ENCODE measurements around the gene KRTAP2-2.
"Not testable (repeated sequence)": the region's sequence is repeated elsewhere in the genome, so short reads cannot be mapped to it uniquely, and the experiment has no call there.

The KRTAP2-2 gene

DNA sequence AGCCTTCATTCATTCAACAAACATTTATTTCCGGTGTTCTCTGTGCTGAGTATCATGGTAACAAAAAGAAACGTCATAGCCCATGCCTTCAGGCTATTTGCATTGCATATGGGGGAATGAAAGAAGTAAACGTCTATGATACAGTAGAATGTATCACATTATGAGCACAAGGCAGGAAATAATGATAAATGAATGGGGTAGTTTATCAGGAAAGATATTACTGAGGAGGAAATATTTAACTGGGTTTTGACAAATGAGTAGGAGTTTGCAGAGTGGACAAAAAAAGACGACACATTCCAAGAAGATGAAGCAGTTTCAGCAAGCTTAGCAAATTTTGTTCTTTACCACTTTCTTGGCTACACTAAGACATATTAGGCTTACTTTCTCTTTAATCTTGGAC is 27.6 kb upstream of the KRTAP2-2 start:
- H3K27ac ChIP-seq: no peak overlapping the region
- TF ChIP-seq, protein P1, sequence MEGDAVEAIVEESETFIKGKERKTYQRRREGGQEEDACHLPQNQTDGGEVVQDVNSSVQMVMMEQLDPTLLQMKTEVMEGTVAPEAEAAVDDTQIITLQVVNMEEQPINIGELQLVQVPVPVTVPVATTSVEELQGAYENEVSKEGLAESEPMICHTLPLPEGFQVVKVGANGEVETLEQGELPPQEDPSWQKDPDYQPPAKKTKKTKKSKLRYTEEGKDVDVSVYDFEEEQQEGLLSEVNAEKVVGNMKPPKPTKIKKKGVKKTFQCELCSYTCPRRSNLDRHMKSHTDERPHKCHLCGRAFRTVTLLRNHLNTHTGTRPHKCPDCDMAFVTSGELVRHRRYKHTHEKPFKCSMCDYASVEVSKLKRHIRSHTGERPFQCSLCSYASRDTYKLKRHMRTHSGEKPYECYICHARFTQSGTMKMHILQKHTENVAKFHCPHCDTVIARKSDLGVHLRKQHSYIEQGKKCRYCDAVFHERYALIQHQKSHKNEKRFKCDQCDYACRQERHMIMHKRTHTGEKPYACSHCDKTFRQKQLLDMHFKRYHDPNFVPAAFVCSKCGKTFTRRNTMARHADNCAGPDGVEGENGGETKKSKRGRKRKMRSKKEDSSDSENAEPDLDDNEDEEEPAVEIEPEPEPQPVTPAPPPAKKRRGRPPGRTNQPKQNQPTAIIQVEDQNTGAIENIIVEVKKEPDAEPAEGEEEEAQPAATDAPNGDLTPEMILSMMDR (conservative IDR thresholded peaks at IDR 0.05): no peak

DNA sequence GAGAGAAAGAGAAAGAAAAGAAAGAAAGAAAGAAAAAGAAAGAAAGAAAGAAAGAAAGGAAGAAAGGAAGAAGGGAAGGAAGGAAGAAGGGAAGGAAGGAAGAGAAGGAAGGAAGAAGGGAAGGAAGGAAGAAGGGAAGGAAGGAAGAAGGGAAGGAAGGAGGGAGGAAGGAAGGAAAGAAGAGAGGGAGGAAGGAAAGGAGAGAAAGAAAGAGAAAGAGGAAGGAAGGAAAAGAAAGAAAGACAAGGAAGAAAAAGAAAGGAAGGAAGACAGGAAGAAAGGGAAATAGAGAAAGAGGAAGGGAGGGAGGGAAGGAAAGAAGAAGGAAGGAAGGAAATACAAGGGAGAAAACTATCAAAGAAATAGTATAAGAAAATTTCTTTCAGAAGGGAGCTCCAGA is 21.8 kb upstream of the KRTAP2-2 start:
- no peak overlapping the region for H3K27ac ChIP-seq
- TF ChIP-seq, protein P1 (conservative IDR thresholded peaks at IDR 0.05): no peak

DNA sequence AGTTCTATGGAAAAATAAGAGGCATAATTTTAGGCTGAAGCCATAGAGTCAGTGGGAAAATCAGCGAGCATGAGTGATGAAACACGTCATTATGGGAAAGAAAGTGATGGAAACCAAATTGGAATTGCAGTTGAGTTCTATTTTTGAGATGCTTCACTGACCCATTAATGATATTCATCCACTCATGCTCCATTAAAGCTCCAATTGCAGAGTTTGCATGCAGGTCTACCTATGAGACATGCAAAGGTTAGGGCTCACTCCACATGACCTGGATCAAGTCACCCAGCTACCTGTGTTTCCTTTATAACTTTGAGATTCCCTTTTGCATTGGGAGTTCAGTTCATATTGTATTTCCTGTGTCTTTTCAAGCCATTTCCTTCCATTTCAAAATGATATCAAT is 18.6 kb upstream of the KRTAP2-2 start:
- H3K27ac ChIP-seq: no peak overlapping the region
- TF ChIP-seq, protein P1 (conservative IDR thresholded peaks at IDR 0.05): no peak

DNA sequence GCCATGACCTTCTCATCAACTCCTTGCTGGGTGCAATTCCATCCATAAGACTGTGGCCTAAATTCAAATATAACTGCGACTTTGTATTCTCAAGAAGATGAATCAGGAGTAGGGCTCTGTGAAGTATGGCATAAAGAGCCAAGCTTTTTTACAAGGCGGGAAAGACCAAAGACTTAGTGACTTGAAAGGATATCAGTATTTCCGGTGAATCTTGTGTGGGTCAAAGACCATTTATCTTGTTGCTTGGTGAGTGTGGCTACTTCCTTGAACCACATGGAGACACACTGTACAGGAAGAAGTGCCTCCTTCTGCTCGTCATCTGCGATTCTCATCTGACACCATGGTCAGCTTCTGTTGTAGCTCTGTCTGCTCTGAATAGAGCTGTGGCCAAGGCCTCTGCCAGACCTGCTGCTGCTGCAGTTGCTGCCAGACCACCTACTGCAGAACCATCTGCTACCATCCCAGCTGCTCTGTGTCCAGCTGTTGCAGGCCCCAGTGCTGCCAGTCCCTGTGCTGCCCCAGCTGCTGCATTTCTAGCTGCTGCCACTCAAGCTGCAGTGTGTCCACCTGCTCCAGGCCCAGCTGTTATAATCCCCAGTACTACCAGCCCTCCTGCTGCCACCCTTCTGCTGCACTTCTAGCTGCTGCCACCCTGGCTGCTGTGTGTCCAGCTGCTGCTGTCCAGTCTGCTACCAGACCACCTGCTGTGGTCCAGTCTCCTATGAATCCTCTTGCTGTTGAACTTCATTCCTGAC is 16.8 kb upstream of the KRTAP2-2 start:
- no peak overlapping the region for H3K27ac ChIP-seq
- TF ChIP-seq, protein P1 (conservative IDR thresholded peaks at IDR 0.05): no peak

DNA sequence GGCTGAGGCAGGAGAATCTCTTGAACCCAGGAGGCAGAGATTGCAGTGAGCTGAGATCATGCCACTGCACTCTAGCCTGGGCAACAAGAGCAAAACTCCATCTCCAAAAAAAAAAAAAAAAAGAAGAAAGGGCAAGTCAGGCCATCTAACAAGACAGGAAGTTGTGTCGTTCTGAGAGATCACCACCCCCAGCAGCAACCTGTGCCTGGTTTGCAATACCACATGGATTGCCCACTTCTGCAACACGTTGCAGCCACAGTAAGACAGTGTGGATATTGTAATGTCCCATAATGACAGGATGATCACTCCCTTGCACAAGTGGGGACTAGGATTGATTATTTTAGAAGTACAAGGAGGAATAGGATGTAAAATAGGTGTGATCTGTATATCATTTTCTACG is 14.0 kb upstream of the KRTAP2-2 start:
- TF ChIP-seq, protein P1 (conservative IDR thresholded peaks at IDR 0.05): no peak
- no peak overlapping the region for H3K27ac ChIP-seq

DNA sequence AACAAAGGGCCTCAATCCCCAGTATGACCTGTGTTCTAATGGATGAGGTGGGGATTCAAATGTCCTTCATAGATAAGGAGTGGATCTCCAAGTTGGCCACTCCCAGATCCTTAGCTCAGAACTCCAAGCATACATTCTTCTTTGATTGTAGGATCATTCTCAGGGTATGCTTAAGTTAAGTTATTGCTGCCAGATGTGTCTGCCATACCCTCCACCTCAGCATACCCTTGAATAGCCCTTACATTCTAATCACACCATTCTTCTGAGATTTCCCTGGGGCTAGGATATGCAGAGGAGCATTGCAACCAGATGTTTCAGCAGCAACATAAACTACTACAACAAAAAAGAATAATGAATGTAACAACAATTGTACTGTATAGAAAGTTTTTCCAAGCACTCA is 12.3 kb upstream of the KRTAP2-2 start:
- TF ChIP-seq, protein P1 (conservative IDR thresholded peaks at IDR 0.05): no peak

DNA sequence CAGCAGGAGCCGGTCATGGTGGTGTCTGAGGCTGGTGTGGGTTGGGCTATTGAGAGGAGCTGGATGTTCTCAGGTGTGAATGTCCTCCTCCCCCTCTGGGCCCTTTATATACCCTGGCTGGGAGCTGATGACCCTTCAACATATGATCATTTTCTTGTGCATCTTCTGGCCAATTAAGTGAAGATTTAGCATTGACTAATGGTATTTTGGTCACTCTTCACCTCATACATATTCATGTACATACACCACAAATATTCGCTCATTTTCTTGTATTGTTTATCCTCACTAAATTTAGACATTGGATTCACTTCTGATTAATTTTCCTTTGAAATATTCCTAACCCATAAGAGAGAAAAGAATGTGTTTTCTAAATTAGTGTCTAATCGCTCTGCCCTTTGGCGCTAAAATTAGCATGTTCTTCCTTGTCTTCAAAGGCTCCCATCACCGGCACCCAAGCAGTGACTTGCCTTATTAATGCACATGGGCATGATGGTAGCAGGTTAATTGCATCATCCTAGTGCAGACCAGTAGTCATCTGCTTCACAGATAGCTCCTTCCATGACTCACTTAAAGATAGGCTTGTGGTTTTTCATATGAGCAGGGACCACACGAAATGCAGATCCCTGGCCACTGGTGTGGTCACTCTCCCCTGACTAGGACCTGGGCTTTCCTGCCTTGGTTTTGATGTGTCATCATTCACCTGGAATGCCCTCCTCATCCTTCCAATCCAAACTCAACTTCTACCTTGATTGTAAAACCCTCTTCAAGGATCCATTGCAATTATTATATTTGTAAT is 11.0 kb upstream of the KRTAP2-2 start, which contains the start of gene KRTAP2-4:
Gene KRTAP2-4 (minus strand): TSS at position 51 of the 796 bp plus-strand sequence. CDS start 34 bp downstream, at position 17.
- TF ChIP-seq, protein P1 (conservative IDR thresholded peaks at IDR 0.05): no peak
- no peak within 1 kb of the TSS for H3K27ac ChIP-seq

More for the DNA sequence above, 12.3 kb upstream of the KRTAP2-2 start:
- H3K27ac ChIP-seq: no peak overlapping the region

DNA sequence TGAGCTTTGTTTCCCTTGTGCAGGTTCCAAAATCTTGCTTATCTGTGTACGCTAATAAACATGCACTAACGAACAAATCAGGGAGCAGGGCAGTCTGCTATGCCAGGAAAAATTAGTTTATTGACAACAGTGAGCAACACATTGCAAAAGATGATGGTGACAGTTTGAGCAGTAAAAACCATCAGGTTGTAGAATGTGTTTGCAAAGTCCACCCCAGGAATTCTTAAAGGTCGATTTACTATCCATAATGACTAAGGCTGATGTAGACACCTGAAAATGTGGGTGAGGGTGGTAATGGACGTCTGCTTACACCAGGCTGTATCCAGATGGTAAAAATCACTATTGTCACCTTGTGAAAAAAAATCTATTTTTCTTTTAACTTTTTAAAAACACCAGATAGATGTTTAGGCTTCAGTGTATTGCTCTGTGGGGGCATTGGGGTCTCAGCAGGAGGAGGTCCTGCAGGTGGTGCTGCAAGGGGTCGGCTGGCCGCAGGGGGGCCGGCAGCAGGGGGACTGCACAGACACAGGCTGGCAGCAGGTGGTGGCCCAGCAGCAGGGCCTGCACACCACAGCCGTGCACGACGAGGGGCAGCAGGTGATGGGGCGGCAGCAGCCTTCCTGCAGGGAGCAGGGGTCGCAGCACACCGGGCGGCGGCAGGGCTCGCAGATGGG is 10.1 kb upstream of the KRTAP2-2 start:
- not testable (repeated sequence) for H3K27ac ChIP-seq

All from VCaP (cell line).